Left renal cortex interstitium (tissue), 4 donors: ENCODE data around the gene CNTNAP2. TPM values are rescaled to one million over a fixed set of nuclear protein-coding genes. Genes with fewer than 3 reads are reported as not detected.

Experiments
- DNase-seq, 4 donors: peaks; one replicate each; pipeline ENCODE4 v3.0.0-alpha.2; 2013; ENCODE audit warnings: low read depth in 4 of 4, low spot score in 2 of 4, missing footprints in 1 of 4
- polyA plus RNA-seq, 4 donors: library from polyadenylated mRNA; unstranded; fragments of 120-200 nt; gene quantifications; one replicate each; pipeline ENCODE4 v1.2.1, GENCODE V29; 2013; ENCODE audit not compliant: insufficient read length in 4 of 4

Gene CNTNAP2
- polyA plus RNA-seq, 4 donors, result 22.3 to 27.6 (median 27.1) TPM

GRCh38 chr7:147282204-147282603 is 1165.6 kb downstream of the CNTNAP2 start:
- DNase-seq, result no peak

- no peak for DNase-seq
These were observed 1179.6 kb downstream of the CNTNAP2 start for GRCh38 chr7:147296201-147296600.

DNA sequence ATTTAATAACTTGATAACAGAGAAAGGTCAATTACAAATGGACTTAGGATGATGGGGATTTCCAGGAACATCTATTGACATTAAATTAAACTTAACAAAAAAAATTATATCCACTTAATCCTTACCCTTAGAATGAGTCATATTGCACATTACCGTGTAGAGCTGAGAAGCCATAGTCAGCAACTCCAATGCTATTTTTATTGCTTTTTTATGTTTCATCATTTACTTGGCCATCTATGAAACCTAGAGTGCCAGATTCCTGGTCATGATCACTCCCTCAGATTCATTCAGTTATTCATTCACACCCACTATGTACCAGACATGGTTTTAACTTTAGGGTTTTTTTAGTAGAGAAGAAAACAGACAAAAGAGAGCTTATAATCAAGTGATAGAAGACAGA is 1180.4 kb downstream of the CNTNAP2 start:
- no peak for DNase-seq

DNA sequence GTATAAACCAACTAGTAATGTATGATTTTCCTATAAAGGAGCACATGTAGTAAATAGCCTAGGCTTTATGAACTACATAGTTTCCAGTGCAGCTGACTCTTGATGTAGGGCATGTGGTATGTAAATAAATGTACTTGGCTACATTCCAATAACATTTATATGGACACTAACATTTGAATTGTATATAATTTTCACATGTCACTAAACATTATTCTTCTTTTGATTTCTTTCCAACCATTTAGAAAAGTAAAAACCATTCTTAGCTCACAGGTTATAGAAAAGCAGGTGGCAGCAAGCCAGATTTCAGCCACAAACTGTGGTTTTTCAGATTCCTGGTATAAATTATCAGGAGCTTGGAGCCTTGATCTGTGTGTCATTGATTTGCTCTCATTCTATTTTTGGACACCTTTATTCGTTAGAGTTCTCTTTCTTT is 1182.0 kb downstream of the CNTNAP2 start:
- no peak for DNase-seq

DNA sequence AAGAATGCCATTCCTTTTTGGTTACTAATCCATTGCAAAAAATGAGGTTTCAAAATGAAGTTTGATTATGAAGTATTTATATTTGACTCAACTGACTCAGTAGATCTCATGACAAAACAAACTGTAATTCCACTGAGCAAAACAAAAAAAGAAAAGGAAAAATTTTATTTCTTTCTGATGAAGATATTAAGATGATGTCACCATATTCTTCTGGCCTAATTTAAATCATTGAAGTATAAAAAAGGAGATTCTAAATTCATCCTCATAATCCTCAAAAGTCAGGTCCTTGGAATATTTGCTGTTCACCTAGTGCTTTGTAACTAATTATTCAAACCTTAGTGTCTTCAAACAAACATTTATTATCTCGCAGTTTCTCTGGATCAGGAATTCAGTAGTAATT is 1183.7 kb downstream of the CNTNAP2 start:
- no peak for DNase-seq

DNA sequence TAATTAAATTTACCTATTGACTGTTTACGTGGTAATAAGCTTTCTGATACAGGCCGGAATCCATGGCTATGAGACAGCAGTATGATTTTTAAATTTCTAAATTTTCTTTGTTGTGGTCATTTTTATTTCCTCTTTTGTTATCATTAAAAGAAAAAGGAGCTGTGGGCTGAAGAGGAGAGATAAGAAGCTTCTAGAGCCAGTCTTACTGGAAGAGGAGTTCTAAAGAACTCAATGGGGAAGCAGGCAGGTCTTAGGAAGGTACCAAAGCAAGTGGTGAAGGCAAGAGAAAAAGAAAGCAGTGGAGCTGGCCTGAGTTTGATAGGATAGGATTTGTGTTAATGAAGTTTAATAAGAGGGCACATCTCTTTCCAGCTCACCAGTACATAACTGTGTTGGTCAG is 1187.8 kb downstream of the CNTNAP2 start:
- no peak for DNase-seq

DNA sequence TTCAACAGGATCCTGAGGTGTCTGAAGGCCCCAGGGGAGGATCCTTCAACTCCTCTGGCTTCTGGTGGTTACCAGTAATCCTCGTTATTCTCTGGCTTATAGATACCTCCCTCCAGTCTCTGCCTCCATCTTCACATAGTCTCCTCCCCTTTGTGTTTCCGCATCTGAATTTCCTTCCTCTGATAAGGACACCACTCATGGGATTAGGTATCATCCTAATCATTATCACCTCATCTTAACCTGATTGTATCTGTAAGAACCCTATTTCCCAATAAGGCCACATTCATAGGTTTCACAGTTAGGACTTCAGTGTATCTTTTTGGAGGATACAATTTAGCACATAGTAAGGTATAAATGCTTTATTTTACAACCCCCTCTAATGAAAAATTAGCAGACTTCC is 1189.2 kb downstream of the CNTNAP2 start:
- no peak for DNase-seq

- no peak for DNase-seq
These were observed 1191.9 kb downstream of the CNTNAP2 start for GRCh38 chr7:147308539-147308938.

DNA sequence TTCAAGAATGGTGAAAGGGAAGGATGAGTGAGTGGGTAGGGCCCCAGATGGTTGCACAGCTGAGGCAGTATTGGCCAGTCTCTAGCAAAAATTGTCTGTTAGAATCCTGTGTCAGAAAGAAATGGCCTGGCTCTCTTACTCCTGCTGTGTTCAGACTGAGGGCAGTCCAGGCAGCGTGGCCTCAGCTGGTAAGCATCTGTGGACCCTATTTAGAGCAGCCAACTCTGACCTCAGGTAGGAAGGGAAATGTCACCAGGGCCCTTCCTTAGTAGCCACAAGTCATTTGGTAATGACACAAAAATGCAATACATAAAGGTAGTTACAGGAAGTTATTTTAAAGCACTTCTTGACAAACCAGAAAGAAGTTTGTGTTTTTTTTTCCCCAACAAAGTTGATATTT is 1194.7 kb downstream of the CNTNAP2 start:
- no peak for DNase-seq

- DNase-seq, result no peak
These were observed 1204.9 kb downstream of the CNTNAP2 start for GRCh38 chr7:147321504-147321903.

DNA sequence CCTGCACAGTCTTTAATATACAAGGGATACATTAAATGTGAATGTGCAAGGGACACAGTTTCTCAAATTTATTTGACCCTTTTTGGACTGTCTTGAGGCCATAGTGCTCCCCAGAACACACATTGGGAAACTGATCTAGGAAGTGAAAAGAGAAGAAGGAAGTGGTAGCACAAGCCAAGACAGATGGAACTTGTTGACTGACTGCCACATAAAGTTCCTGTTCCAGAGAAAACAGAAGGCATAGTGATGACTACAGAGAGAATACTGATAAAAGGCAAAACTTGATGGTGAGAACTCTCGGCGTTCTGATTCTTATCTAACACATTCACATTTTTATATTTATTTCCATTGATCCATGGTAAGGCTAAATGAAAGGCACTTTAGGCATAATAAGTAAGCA is 1216.4 kb downstream of the CNTNAP2 start:
- DNase-seq, result peak in 1 of 4 donors; percentile 6

DNA sequence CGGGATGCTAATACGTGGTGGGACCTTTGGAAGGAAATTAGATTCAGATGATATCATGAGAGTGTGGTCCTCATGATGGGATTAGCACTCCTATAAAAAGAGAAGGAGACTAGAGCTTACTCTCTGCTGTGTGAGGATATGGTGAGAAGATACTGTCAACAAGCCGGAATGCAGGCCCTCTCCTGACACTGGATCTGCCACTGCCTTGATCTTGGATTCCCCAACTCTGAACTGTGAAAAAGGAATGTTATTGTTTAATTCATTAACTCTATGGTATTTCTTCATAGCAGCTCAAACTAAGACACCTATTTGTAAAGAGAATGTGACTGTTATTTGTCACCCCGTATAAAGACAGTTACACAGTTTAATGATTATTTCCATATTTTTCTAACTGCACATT is 1246.5 kb downstream of the CNTNAP2 start:
- no peak for DNase-seq

- no peak for DNase-seq
These were observed 1259.6 kb downstream of the CNTNAP2 start for GRCh38 chr7:147376192-147376591.

DNA sequence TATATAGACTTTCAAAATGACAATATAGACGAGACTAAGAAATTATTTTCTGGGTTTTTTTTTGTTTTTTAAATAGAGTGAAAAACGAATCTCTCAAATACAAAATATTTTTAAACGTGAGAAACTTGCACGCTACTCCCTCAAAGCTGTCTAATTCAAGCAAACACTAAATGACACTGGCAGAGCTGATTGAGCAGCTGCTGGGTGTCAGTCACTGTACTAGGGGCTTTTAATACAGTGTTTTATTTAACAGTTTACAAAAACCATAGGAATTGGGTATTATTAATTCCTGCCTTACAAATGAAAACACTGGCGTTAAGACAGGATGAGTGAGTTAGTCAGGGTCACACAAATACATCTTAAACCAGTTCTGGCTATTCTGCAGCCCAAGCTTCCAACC is 1264.3 kb downstream of the CNTNAP2 start:
- no peak for DNase-seq

- no peak for DNase-seq
These were observed 1277.7 kb downstream of the CNTNAP2 start for GRCh38 chr7:147394329-147394728.

- DNase-seq, result no peak
These were observed 1283.7 kb downstream of the CNTNAP2 start for GRCh38 chr7:147400221-147400689.

GRCh38 chr7:147400925-147401324 is 1284.3 kb downstream of the CNTNAP2 start:
- no peak for DNase-seq

DNA sequence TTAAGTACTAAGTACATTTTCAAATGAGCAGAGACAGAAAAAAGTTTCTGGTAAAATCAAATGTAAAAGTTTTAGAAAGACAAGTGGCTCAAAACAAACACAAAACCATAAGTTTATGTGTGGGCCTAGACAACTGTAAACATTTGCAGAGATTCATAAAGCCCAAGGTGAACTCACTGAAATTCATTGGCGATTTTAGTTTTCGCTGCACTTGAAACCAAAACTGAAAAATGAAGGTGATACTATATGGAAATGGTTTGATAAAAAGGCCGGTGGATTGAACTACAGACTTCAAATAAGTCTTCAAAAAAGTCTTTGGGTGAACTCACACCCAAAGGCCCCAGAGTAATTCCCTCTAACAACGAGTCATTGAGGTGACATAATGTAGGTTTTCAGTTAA is 1289.0 kb downstream of the CNTNAP2 start:
- DNase-seq, result no peak

DNA sequence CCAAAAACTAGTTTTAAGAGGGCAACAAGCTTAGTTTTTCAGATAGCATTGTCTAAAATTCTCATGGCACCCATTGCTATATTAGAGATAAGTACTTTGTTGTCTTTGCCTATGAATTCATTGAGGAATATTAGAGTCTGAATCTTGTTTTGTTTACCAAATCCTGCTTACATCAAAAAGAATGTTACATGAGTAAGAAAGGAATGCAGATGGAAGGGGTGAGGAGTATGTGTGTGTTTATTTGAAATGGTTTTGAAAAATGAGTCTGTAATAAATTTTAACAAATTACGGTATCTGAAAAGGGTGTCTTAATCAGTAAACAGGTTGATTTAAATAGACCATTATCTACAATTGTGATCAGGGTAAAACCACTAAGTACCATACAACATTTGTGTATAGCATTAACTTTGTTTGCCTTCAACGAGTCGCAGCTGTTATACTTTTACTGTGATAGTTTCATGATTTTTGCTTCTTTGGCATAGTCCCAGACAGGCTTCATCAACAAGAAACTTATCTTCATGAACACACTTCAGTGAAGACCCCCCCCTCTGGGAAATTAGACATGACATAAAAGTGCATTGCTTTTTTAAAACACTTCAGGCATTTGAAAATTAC is 1290.0 kb downstream of the CNTNAP2 start:
- no peak for DNase-seq

- DNase-seq, result no peak
These were observed 1294.5 kb downstream of the CNTNAP2 start for GRCh38 chr7:147411096-147411495.

- no peak for DNase-seq
These were observed 1295.5 kb downstream of the CNTNAP2 start for GRCh38 chr7:147412109-147412508.

DNA sequence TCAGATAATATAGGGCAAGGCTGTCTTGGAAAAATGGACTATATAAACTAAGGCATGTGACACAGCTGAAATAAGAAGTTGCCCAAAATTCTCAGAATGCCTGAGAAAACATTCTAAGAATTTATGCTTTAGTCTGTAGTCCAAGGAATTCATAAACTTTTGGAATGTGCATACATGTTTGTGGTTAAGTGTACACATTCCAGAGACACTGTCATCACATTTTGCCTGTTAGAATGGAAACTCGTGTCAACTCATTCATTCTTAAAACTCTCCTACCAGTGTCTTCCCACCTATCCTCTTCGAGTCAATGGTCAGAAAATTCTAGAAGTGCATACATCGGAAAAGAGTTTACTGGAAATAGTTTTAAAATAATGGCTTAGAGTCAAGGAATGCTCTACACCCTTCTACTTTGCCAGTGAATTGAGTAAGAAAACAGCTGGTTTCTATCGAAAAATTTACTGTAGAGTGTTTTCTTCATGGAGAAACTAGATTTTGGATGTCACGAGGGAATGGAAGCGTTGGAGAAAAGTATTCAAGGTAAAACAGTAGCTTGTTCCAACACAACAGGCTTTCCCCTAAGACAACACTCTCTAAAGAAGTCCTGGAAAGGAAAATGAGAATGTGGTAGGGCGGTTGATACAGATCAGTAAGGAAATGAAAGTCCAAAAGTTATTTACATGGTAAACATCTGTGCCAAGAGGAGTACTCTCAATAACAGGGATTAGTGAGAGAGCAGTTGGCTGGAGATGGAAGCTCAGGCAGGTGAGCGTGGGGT is 1296.4 kb downstream of the CNTNAP2 start:
- DNase-seq, result no peak
